ENCODE data around the gene TUFT1. TPM values are rescaled to one million over a fixed set of nuclear protein-coding genes. Genes with fewer than 3 reads are reported as not detected.

TUFT1 gene
- total and polyA plus RNA-seq, 5 donors, result 3.5 to 5.4 (median 4.1) TPM

- H3K27ac ChIP-seq (ENCODE audit: low read length), result peak overlapping the region; percentile 16
- H3K4me1 ChIP-seq (ENCODE audit: control insufficient read depth, insufficient read depth, low read length), result peaks cover 6% of the 10 kb centered on the region
- H3K4me3 ChIP-seq (ENCODE audit: low read length), result peak overlapping the region; percentile 67
- intact Hi-C loops (cut with DNase I), result loop anchor here in 1 of 4 donors (5.0 kb wide), 1 partner anchor 193 kb away; no protein-coding TSS in a partner anchor
- H3K9me3 ChIP-seq (ENCODE audit: control insufficient read depth, low read length), result no peaks in the 10 kb centered on the region
- peak; percentile 72 to 85 (median 84) for DNase-seq
- WGBS, result 26% methylated on average over 7 of the region's 7 CpGs
- ATAC-seq, result peak; percentile 71 to 77
- H3K27me3 ChIP-seq (ENCODE audit: control insufficient read depth, insufficient read depth), result no peaks in the 10 kb centered on the region
Measured at GRCh38 chr1:151539321-151540020, 638 bp upstream of the TUFT1 start.

- ATAC-seq (peak; percentile 1 to 10), DNase-seq (peak in 1 of 3 donors; percentile 38)
- Histone ChIP-seq H3K9me3 (ENCODE audit: control insufficient read depth, low read length) (no peaks in the 10 kb centered on the region), H3K4me1 (ENCODE audit: control insufficient read depth, insufficient read depth, low read length) (peaks cover 6% of the 10 kb centered on the region), H3K27ac (ENCODE audit: low read length) (no peak overlapping the region), H3K4me3 (ENCODE audit: low read length) (peak overlapping the region; percentile 67), H3K27me3 (ENCODE audit: control insufficient read depth, insufficient read depth) (no peaks in the 10 kb centered on the region)
- intact Hi-C loops (cut with DNase I), result no loop called here
- 15% methylated on average over 13 of the region's 13 CpGs for WGBS
Measured at GRCh38 chr1:151540982-151541377, 871 bp downstream of the TUFT1 start.

- ATAC-seq (no peak), DNase-seq (no peak)
- Histone ChIP-seq H3K27me3 (ENCODE audit: control insufficient read depth, insufficient read depth) (no peaks in the 10 kb centered on the region), H3K4me3 (ENCODE audit: low read length) (no peak overlapping the region), H3K4me1 (ENCODE audit: control insufficient read depth, insufficient read depth, low read length) (peaks cover 6% of the 10 kb centered on the region), H3K27ac (ENCODE audit: low read length) (no peak overlapping the region), H3K9me3 (ENCODE audit: control insufficient read depth, low read length) (no peaks in the 10 kb centered on the region)
- 92% methylated on average over 5 of the region's 5 CpGs for WGBS
- intact Hi-C loops (cut with DNase I), result no loop called here
Measured at GRCh38 chr1:151541752-151542151, 1.6 kb downstream of the TUFT1 start.

- Histone ChIP-seq H3K4me1 (ENCODE audit: control insufficient read depth, insufficient read depth, low read length) (peaks cover 10% of the 10 kb centered on the region), H3K9me3 (ENCODE audit: control insufficient read depth, low read length) (no peaks in the 10 kb centered on the region), H3K27me3 (ENCODE audit: control insufficient read depth, insufficient read depth) (no peaks in the 10 kb centered on the region), H3K27ac (ENCODE audit: low read length) (no peak overlapping the region), H3K4me3 (ENCODE audit: low read length) (no peak overlapping the region)
- intact Hi-C loops (cut with DNase I), result no loop called here
- 72% methylated on average over 3 of the region's 3 CpGs for WGBS
- ATAC-seq (no peak), DNase-seq (no peak)
Measured at GRCh38 chr1:151542710-151543129, 2.6 kb downstream of the TUFT1 start.

- 60% methylated on average over 1 of the region's 1 CpG for WGBS
- Histone ChIP-seq H3K9me3 (ENCODE audit: control insufficient read depth, low read length) (no peaks in the 10 kb centered on the region), H3K4me1 (ENCODE audit: control insufficient read depth, insufficient read depth, low read length) (peaks cover 4% of the 10 kb centered on the region), H3K27me3 (ENCODE audit: control insufficient read depth, insufficient read depth) (no peaks in the 10 kb centered on the region), H3K4me3 (ENCODE audit: low read length) (no peak overlapping the region), H3K27ac (ENCODE audit: low read length) (no peak overlapping the region)
- no peak for DNase-seq
- ATAC-seq, result no peak
- intact Hi-C loops (cut with DNase I), result no loop called here
Measured at GRCh38 chr1:151545542-151545941, 5.4 kb downstream of the TUFT1 start.

- ATAC-seq (no peak), DNase-seq (no peak)
- no peak overlapping the region for H3K27ac ChIP-seq (ENCODE audit: low read length)
- no peaks in the 10 kb centered on the region for H3K27me3 ChIP-seq (ENCODE audit: control insufficient read depth, insufficient read depth)
- intact Hi-C loops (cut with DNase I), result no loop called here
- WGBS, result 88% methylated on average over 4 of the region's 4 CpGs
- no peak overlapping the region for H3K4me3 ChIP-seq (ENCODE audit: low read length)
- H3K9me3 ChIP-seq (ENCODE audit: control insufficient read depth, low read length), result no peaks in the 10 kb centered on the region
- peaks cover 4% of the 10 kb centered on the region for H3K4me1 ChIP-seq (ENCODE audit: control insufficient read depth, insufficient read depth, low read length)
Measured at GRCh38 chr1:151546011-151546925, 6.2 kb downstream of the TUFT1 start.

GRCh38 chr1:151547119-151547899 lies 7.2 kb downstream of the TUFT1 start:
- Histone ChIP-seq H3K27me3 (ENCODE audit: control insufficient read depth, insufficient read depth) (no peaks in the 10 kb centered on the region), H3K4me1 (ENCODE audit: control insufficient read depth, insufficient read depth, low read length) (peaks cover 4% of the 10 kb centered on the region), H3K9me3 (ENCODE audit: control insufficient read depth, low read length) (no peaks in the 10 kb centered on the region), H3K4me3 (ENCODE audit: low read length) (no peak overlapping the region), H3K27ac (ENCODE audit: low read length) (peak overlapping the region; percentile 19)
- intact Hi-C loops (cut with DNase I), result no loop called here
- ATAC-seq (peak; percentile 87 to 90), DNase-seq (peak in 2 of 3 donors; percentile 47 to 68)
- 47% methylated on average over 7 of the region's 7 CpGs for WGBS

GRCh38 chr1:151547900-151548230 lies 7.8 kb downstream of the TUFT1 start:
- Histone ChIP-seq H3K4me1 (ENCODE audit: control insufficient read depth, insufficient read depth, low read length) (peaks cover 4% of the 10 kb centered on the region), H3K27ac (ENCODE audit: low read length) (no peak overlapping the region), H3K4me3 (ENCODE audit: low read length) (no peak overlapping the region), H3K9me3 (ENCODE audit: control insufficient read depth, low read length) (no peaks in the 10 kb centered on the region), H3K27me3 (ENCODE audit: control insufficient read depth, insufficient read depth) (no peaks in the 10 kb centered on the region)
- WGBS, result 98% methylated on average over 3 of the region's 3 CpGs
- intact Hi-C loops (cut with DNase I), result no loop called here
- DNase-seq (no peak), ATAC-seq (peak in 1 of 2 donors; percentile 38)

GRCh38 chr1:151549199-151549598 lies 9.1 kb downstream of the TUFT1 start:
- Histone ChIP-seq H3K4me1 (ENCODE audit: control insufficient read depth, insufficient read depth, low read length) (peaks cover 4% of the 10 kb centered on the region), H3K27ac (ENCODE audit: low read length) (no peak overlapping the region), H3K4me3 (ENCODE audit: low read length) (no peak overlapping the region), H3K9me3 (ENCODE audit: control insufficient read depth, low read length) (no peaks in the 10 kb centered on the region), H3K27me3 (ENCODE audit: control insufficient read depth, insufficient read depth) (no peaks in the 10 kb centered on the region)
- no peak for ATAC-seq
- intact Hi-C loops (cut with DNase I), result no loop called here
- 87% methylated on average over 2 of the region's 2 CpGs for WGBS
- DNase-seq, result no peak

GRCh38 chr1:151553659-151554058 lies 13.6 kb downstream of the TUFT1 start:
- DNase-seq (no peak), ATAC-seq (no peak)
- Histone ChIP-seq H3K27me3 (ENCODE audit: control insufficient read depth, insufficient read depth) (no peaks in the 10 kb centered on the region), H3K27ac (ENCODE audit: low read length) (no peak overlapping the region), H3K4me3 (ENCODE audit: low read length) (no peak overlapping the region), H3K4me1 (ENCODE audit: control insufficient read depth, insufficient read depth, low read length) (no peaks in the 10 kb centered on the region), H3K9me3 (ENCODE audit: control insufficient read depth, low read length) (no peaks in the 10 kb centered on the region)
- intact Hi-C loops (cut with DNase I), result no loop called here
- 92% methylated on average over 4 of the region's 4 CpGs for WGBS

Data from right cardiac atrium (tissue), 5 donors.